Measurements from ENCODE around the gene RAP1GAP. TPM values are rescaled to one million over a fixed set of nuclear protein-coding genes. Genes with fewer than 3 reads are reported as not detected.

The RAP1GAP gene
- total RNA-seq, 1 experiment from 2014 or later, result 1.1 TPM

- DNase-seq (ENCODE audit: low read depth), result no peak
These were observed 59.1 kb downstream of the RAP1GAP start for GRCh38 chr1:21610027-21610426.

GRCh38 chr1:21608798-21609197, 60.4 kb downstream of the RAP1GAP start:
- DNase-seq (ENCODE audit: low read depth), result no peak

GRCh38 chr1:21607549-21608529, 61.3 kb downstream of the RAP1GAP start:
- peak; percentile 36 for DNase-seq (ENCODE audit: low read depth)

- peak; percentile 26 for DNase-seq (ENCODE audit: low read depth)
These were observed 63.0 kb downstream of the RAP1GAP start for GRCh38 chr1:21605964-21606705.

GRCh38 chr1:21605012-21605715, 64.0 kb downstream of the RAP1GAP start:
- no peak for DNase-seq (ENCODE audit: low read depth)

GRCh38 chr1:21604208-21604957, 64.8 kb downstream of the RAP1GAP start:
- DNase-seq (ENCODE audit: low read depth), result peak; percentile 41

GRCh38 chr1:21603177-21604138, 65.7 kb downstream of the RAP1GAP start:
- no peak for DNase-seq (ENCODE audit: low read depth)

- DNase-seq (ENCODE audit: low read depth), result no peak
These were observed 67.7 kb downstream of the RAP1GAP start for GRCh38 chr1:21601278-21602048.

GRCh38 chr1:21599402-21599801, 69.8 kb downstream of the RAP1GAP start:
- DNase-seq (ENCODE audit: low read depth), result no peak

- no peak for DNase-seq (ENCODE audit: low read depth)
These were observed 70.3 kb downstream of the RAP1GAP start for GRCh38 chr1:21598904-21599303.

- no peak for DNase-seq (ENCODE audit: low read depth)
These were observed 70.7 kb downstream of the RAP1GAP start for GRCh38 chr1:21598417-21598816.

GRCh38 chr1:21597753-21598152, 71.4 kb downstream of the RAP1GAP start:
- no peak for DNase-seq (ENCODE audit: low read depth)

- DNase-seq (ENCODE audit: low read depth), result no peak
These were observed 72.5 kb downstream of the RAP1GAP start for GRCh38 chr1:21596628-21597027.

- no peak for DNase-seq (ENCODE audit: low read depth)
These were observed 73.0 kb downstream of the RAP1GAP start for GRCh38 chr1:21596174-21596573.

GRCh38 chr1:21594935-21595897, 73.9 kb downstream of the RAP1GAP start:
- peak; percentile 66 for DNase-seq (ENCODE audit: low read depth)

- peak; percentile 42 for DNase-seq (ENCODE audit: low read depth)
These were observed 74.7 kb downstream of the RAP1GAP start for GRCh38 chr1:21594501-21594900.

GRCh38 chr1:21593231-21593630, 75.9 kb downstream of the RAP1GAP start:
- no peak for DNase-seq (ENCODE audit: low read depth)
